Muscle of arm (tissue), 12 donors: Measurements from ENCODE around the gene USP6NL. TPM values are rescaled to one million over a fixed set of nuclear protein-coding genes. Genes with fewer than 3 reads are reported as not detected.

Experiments
- DNase-seq: peaks from one replicate; pipeline ENCODE4 v3.0.0-alpha.2; 2013
- polyA plus RNA-seq, 12 donors: library from polyadenylated mRNA; unstranded; fragments of 120-200 nt; gene quantifications; one replicate each; pipeline ENCODE4 v1.2.1, GENCODE V29; 2013; ENCODE audit not compliant: insufficient read length in 12 of 12

USP6NL gene
- polyA plus RNA-seq, 12 donors: 8.2 to 17.9 (median 10.1) TPM; not detected in 1

DNA sequence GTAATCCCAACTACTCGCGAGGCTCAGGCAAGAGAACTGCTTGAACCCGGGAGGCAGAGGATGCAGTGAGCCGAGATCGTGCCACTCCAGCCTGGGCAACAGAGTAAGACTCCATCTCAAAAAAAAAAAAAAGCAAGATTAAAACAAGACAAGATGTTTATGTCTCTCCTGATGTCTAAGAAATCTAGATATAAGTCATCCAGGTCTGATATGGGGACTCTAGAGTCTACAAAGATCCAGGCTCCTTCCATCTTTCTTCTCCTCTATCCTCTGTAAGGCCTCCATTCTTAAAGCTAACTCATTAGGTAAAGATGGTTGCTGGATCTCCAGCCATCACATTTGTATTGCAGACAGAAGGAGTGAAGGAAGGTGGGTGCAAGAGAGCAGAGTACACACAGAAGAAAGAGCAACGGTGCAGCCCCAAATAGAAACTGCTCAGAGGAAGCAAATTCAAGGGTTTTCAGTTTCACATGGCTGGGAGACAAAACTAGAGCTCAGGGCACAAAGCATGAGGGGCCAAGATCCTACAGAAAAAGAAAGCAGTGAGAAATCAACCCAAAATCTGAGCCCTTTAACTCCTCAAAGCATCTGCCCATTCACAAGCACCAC lies 57.6 kb downstream of the USP6NL start:
- DNase-seq: no peak

DNA sequence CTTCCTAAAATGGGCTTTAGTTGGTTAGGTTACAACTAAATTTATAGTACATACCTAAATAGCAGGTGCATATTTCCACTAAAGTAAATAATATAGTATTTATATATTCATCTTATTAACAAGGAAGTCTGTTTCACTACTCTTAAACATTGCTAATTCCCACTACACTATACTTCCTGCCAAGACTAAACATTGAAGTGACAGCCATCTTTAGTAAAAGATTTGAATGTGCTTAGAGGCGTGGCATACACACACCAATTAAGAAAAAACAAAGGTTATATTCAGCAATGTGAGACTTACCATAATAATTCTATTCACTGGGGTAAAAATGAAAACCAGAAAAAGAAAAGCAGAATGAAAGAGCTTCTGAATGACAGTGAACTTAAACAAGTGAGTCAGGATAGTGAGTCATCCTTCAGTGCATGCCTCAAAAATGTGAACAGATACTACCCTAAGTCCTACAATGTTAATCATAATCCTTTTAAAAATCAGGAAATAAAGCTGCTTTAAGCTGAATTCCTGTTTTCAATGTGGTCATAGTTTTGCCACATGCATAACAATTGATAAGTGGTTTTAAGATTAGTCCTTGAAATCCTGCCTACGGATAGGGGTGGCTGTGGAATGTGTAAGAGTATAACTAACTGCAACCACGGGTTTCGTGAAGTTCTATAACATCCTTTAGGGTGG lies 59.4 kb downstream of the USP6NL start:
- DNase-seq: no peak

DNA sequence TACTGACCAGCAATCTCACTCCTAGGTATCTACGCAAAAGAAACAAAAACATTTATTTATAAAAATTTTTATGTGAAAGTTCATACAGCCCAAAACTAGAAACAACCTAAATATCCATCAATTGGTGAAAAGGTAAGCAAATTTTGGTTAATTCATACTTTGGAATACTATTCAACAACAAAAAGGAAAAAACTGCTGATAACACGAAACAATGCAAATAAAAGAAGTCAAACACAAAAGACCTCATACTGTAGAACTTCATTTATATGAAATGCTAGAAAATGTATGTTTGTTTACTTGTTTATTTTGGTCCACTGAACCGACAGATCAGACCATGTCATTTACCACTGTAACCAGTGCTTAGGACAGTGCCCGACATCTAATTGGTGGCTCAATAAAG lies 60.3 kb downstream of the USP6NL start:
- DNase-seq: no peak

DNA sequence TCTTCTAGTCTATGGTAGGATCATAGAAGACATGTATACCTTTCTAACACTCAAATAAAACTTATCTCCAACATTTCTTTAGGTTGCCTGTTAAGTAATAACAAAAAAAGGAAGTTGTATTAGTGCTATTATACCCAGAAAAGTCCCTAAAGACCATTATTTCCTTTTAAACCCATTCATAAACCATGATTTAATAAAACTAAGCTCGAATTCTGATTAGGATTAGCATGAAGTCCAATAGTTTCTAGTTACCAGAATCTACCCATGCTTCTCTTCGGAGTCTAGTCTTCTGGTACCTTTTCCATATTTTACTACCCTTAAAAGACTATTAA lies 62.7 kb downstream of the USP6NL start:
- DNase-seq: no peak

DNA sequence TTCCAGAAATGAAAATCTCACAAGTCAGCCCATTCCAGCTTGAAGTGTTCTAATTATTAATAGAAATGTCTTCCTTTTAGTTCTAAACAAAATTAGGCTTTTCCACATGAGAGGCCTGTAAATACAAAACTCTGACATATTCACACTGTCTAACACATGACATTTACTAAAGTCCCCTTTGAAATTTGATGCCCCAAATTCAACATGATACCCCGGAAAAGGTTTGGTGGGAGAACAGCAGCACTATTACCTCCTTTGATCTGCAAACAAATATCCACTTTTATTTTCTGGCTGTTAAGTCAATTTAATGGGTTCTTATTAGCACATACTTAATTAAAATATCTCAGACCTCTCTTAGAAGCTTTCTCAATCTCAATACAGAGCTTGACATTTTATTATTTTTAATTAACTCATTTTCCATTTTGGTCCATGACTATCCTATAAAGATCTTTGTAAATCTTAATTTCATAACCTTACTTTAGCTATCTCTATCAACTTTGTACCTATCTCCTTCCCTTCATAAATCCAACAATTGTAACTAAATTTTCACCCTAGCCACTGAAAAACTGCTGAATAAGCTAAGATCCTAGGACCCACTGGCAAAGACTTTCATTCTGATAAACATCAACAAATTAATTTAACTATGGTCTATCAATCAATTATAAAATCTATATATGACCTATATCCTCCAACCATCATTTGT lies 63.2 kb downstream of the USP6NL start:
- no peak for DNase-seq

DNA sequence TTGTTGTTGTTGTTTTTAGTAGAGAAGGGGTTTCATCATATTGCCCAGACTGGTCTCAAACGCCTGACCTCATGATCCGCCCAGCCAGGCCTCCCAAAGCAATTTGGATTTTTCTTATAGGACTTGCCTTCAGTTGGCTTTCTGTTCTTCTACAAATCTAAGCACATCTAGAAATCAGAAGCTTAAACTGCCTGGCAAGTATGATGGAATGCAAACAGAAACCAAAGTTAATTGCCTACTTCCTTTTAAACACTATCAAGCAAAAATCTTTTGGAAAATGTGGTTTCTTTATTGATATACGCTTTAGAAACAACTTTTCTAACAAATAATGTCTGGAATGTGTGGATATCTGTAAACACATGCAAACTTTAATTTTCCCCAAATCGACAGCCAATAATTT lies 64.9 kb downstream of the USP6NL start:
- no peak for DNase-seq

DNA sequence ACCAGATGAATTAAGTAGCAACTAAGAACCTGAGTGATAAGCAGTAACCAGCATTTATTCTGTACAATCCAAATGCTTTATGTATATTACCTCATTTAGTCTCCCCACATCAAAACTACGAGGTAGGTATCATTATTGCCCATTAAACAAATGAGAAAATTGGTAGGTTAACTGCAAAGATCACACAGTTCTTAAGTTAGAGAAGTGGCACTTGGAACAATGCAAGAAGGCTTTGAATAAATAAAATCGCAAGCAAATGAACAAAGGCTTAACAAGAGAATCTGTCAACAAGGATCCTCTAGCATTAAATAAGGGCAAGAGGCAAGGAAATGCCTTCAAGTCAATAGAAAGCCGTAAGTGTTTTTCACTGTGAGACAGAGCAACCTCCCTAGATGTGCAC lies 70.2 kb downstream of the USP6NL start:
- DNase-seq: no peak

DNA sequence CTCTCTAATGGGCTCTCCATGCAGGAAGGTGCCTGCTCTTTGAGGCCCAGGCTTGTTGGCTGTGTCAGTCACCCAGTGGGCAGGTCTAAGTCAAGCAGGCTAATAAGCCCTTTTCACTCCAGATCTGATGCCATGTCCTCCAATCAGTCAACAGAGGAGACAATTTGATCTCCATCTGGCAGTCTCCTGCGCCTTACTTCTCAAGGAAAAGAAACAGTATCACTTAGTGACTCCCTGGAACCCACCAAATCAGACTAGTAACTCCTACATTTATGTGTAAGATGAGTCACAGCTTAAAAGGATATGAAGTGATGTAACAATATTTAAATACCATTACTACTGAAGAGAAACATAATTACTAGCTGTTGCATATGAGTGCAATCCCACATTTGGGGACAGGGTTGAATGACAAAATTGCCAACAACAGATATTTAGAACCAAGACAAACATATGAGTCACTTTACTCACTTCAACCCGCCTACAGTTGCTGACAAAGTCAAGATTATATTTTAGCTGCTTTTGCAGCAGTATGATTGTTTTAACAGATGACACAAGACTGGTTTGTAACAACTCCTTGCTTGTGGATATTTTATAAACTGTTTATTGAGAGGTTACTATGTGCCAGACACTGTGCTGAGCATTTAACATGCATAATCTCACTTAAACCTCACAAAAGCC lies 72.1 kb downstream of the USP6NL start:
- no peak for DNase-seq

DNA sequence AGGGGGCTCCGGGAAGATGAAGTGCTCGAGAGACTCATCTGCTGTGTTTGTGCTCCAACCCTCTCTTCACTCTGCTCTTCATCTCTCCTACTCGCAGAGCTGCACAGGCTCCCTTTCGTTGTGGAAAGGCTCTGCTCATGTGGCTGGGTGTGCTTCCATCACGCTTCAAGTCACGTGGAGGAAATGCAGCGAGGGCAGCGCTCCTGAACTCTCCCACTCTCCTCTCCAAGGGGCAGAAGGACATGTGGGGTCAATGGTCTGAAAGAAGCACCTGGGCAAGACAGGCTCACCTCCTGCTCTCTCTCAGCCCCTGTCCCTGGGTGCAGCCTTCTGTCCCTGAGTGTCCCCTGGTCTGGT lies 72.6 kb downstream of the USP6NL start:
- no peak for DNase-seq

DNA sequence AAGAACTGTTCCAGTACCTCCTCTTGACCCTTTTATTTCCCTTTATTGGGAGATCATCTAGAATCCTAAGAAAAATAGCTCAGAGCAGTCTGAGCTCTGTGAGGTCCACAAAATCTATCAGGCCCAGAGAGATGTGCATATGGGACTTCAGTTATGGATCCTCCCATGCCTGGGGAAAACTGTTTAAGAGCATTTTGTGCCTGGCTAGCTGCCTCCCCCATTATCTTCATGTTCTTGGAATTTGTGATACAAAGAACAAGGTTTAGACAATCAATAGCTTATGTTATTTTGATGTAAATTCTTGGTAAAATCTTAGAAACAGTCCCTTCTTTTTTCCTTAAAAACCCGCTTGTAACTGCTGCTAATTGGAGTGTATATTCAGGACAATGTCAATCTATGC lies 75.2 kb downstream of the USP6NL start:
- DNase-seq: no peak

DNA sequence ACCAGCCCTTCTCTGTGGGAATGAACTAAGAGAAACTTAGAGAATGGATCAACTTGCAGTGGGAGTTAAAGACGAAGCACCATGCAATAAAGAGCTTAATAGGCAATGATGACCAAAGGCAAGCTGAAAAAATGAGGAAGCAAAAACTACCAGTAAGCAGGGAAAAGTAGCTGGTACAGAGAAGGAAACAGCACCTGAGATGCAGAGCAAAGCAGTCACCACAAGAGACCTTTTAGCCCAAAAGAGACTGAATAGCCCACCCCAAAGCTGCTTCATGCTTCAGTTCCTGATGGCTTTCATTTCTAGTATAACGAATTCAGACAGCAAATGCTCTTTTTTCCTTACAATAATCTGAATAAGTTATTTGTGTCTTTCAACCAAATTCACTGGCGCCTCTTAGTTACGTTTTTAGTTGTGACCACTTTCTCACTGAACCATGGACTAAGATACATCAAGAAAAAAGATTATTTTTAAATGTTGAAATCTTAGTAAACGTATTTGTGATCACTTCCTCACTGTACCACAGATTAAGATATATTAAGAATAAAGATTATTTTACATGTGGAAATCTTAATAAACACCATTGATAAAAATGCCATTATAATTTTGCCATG lies 76.0 kb downstream of the USP6NL start:
- DNase-seq: no peak

DNA sequence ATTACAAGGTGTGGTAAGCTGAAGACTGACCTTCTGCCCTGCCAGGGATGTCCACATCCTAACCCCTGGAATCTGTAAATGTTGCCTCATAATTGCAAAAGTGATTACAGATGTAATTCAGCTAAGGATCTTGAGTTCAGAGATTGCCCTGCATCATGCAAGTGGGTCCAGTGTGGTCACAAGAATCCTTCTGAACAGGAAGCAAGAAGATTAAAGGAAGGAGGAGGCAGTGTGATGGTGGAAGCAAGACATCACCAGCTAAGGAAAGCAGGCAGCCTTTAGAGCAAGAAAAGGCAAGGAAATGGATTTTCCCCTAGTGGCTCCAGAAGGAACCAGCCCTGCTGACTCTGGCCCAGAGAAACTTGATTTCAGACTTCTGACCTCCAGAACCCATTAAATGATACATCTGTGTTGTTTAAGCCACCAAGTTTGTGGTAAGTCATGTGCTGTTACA lies 78.1 kb downstream of the USP6NL start:
- no peak for DNase-seq

DNA sequence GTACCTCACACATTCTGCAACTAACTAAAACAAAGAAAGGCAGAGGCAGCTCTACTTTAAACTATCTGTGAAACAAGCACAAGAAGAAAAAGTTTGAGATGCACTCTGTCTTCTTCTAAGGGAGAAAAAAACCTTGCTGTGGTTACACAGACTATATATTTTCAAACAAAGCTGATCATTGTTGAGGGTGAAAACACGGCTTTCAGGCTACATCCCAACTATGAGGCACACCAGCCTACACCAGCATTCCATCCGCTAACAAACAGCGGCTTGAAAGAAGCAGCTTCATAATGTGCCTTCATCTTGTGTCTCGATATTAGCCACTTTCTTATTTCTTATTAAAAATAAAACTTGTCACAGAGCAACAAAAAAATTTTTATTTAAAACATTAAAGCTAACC lies 79.1 kb downstream of the USP6NL start:
- DNase-seq: no peak

DNA sequence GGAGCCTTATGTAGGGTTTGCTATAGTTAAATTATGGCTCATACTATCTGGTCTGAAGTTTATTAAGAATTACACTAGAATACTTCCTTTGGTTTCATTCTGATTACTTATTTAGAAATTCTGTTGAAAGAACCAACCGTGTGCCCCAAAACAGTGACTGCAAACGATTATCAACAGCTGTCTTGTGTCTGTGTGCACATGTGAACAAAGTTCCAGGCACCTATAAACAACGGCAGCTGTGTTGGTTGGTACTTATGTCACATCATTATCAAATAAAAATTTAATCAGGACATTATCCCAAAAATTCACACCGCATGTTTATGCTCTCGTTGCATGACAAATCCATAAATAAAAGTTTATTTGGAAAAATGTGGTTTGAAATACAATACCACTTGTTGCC lies 80.6 kb downstream of the USP6NL start:
- DNase-seq: no peak

DNA sequence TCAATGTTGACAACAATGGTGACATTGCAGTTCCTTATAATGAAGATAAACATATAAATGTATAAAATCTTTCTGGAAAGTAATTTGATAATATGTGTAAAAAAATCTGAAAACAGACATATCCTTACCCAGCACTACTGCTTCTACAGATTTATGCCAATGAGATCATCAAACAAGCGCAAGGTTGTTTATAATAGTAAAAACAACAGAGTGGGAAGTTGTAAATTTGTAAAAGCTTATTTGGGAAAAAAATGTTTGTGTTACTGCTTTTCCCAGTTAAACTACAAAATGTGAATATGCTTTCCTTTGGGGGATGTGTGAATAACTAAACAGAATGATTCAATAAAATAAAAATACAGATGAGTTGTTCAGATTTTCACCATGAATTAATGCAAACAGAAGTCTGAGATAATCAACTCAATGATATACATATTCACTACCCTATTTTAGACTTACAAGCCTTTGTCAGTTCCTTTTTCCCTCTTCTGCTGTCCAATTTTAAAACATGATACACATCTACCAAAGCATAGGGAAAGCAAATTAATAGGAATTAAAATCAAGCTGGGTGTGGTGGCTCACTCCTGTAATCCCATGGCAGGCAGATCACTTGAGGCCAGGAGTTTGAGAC lies 82.1 kb downstream of the USP6NL start:
- DNase-seq: no peak

DNA sequence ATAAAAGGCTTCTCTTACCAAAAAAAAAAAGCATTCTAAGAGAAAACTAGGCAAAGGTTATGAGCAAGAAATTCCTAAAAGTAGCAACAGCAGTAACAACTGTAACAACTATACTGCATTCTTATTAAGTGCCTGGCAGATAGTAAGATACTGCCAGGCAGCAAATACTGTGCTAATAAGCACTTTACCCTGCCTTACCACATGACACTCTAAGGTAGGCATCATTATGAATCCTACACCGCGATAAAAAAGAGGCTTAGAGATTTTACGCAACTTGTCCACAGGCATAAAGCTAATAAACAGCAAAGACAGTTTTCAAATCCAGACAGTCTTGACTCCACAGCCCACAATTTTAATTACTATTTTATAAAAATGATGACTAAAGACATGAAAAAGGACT lies 83.2 kb downstream of the USP6NL start:
- no peak for DNase-seq

DNA sequence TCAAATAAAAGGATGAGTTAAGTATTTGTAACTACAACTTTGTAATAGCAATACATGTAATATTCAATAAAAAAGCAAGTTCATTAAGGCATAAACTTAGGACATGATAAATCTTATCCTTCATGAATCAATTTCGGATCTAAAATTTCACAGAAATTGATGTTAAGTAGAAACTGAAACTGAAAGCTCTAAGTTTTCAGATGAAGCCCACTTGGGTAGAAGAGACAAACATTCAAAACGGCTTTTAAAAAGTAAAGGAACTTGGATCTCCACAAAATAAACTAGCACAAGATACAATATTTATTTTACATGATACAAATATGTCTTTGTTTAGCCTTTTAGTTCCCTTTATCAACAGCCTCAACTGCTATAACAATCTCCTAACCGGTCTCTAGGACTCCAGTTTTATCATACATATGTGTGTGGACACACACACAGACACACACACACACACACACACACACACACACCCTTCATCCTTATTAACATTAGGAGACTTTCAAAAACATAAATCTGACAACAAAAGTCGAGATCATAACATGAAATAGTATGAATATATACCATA lies 83.7 kb downstream of the USP6NL start:
- DNase-seq: no peak

DNA sequence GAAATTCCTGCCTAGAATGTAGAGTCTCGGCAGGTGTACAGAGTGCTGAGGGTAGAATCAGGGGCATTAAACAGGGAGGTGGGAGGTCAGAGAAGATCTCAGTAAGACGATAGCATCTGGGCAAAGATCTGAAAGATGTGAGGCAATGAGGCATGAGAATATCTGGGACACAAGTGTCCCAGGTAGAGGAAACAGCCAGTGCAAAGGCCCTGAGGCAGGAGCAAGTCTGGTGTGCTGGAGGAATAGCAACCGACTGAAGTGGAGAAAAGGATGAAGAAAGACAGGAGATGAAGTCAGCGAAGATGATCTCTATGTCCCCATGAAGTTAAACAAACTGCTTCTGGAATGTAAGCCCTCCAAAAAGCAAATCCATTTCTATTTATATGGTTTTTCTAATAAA lies 84.4 kb downstream of the USP6NL start:
- no peak for DNase-seq

DNA sequence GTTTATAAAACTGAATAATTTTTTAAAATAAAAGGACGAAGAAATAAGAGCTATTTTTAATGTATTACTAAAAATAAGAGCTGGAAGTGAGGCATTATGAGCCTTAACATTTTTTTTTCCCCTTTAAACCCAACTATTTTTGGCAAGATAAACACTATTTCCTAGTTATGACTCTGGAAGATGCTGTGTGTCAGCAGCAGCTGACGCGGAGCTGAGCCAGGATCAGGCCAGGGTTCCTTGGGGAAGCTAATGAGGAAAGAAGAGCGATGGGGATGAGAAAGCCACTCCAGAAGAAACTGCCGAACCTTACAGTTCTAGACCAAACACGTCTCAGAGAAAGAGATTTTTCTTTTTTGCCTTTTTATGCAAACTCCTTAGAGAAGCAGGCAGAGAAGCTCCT lies 85.9 kb downstream of the USP6NL start:
- peak; percentile 51 for DNase-seq

DNA sequence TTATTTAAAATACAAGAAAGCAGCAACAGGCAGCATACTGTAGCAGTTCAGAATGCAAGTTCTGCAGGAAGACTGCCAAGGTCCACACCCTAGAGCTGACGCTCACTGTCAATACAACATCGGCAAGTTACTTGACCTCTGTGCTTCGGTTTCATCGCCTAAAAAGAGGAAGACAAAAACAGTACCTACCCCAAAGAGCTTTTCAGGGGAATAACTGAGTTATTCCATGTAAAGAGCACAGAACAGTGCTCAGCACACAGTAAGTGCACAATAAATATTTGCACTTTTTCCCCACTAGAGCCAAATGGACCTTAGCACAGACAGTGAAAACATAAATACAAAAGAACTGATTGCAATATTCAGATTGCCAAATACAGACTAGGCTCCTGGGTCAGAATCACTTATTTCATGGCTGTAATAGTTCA lies 88.6 kb downstream of the USP6NL start:
- peak; percentile 18 for DNase-seq

DNA sequence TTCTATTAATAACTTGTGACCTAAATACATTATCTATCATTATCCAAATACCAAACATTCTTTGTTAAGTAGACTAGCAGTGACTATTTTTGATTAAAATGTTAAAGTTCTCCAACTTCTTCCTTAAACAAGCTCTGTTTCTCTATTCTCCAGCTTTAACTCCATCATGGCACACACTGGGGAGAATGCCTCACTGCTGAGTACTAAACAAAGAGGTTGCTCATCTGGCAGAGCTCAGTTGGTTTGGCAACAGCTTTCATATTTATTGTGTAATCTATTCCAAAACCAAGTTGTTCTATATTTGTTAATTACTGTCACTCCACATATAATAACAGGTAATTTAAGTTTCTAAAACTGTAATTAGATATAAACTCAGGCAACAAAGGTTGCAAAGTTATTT lies 89.6 kb downstream of the USP6NL start:
- DNase-seq: no peak

DNA sequence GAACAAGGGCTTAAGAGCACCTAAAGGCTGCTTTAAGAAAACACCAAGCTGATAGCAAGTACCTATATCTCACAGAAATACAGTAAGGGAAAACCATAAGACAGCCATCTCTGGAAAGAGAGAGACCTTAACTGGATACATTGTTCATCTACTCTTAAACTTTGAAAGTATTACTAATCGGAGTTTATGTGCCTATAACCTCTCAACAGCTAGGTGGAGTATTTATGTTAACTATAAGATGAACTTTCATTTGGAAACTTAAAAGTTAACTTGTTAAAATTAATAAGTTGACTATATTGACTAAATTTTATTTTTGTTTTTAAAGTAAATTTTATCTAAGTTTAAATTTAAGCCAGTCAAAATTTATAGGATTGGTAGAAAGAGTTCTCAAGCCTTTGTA lies 90.6 kb downstream of the USP6NL start:
- no peak for DNase-seq
